Measurements from ENCODE around the gene ZBP1. TPM values are rescaled to one million over a fixed set of nuclear protein-coding genes. Genes with fewer than 3 reads are reported as not detected.
"Not testable (repeated sequence)": the region's sequence is repeated elsewhere in the genome, so short reads cannot be mapped to it uniquely, and the experiment has no call there.

Gene ZBP1
- total RNA-seq, 3 donors from 2014 or later = 1.8 to 12.8 (median 3.6) TPM

DNA sequence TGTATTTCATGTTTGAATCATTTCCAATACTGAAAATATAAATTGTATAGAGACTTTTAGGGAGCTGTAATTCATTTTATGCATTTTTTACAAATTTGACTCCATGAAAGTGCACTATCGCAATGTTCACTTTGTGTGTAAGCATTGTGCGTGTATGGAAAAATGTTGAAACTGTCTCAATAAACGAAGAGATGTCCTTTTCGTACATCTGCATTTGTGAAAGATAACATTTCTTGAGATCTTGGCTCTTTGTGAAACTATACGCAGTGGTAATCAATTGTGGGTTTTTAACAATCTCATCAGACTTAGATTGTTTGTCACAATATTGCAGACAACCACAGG, 18.6 kb upstream of the ZBP1 start:
- Histone ChIP-seq H3K36me3 (ENCODE audit: low read depth) (no peaks in the 10 kb centered on the region), H3K4me3 (no peak overlapping the region), H3K4me1 (ENCODE audit: low read depth) (no peaks in the 10 kb centered on the region), H3K9me3 (no peaks in the 10 kb centered on the region)
- DNase-seq (no peak), ATAC-seq (no peak)
- TF ChIP-seq, protein P1, sequence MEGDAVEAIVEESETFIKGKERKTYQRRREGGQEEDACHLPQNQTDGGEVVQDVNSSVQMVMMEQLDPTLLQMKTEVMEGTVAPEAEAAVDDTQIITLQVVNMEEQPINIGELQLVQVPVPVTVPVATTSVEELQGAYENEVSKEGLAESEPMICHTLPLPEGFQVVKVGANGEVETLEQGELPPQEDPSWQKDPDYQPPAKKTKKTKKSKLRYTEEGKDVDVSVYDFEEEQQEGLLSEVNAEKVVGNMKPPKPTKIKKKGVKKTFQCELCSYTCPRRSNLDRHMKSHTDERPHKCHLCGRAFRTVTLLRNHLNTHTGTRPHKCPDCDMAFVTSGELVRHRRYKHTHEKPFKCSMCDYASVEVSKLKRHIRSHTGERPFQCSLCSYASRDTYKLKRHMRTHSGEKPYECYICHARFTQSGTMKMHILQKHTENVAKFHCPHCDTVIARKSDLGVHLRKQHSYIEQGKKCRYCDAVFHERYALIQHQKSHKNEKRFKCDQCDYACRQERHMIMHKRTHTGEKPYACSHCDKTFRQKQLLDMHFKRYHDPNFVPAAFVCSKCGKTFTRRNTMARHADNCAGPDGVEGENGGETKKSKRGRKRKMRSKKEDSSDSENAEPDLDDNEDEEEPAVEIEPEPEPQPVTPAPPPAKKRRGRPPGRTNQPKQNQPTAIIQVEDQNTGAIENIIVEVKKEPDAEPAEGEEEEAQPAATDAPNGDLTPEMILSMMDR (IDR thresholded peaks at IDR 0.05) = no peak
- intact Hi-C loops (cut with DNase I, micrococcal nuclease) = no loop called here

DNA sequence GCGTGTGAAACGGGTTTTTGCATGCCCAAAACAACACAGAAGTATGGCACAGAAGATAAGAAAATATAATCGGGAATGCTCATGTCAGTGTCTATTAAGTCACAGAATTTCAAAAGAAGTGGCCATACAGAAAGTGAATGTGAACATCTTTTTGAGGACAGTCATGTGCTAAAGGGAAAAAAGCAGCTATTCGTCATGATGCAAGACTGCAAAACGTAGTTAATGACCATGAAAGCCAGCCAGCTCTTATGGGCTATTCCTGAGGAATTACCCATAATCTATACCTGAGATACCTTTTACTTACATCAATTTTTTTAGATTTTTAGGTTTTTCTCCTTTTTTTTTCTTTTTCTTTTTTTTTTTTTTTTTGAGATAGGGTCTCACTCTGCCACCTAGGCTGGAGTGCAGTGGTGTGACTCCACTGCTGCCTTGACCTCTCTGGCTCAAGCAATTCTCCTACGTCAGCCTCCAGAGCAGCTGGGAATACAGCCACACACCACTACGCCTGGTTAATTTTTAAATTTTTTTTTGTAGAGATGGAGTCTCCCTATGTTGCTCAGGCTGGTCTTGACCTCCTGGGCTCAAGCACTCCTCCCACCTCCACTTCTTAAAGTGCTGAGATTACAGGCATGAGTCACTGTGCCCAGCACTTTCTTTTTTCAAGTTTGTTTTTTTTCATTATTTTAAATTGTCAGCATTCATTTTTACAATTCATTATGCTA, 18.1 kb upstream of the ZBP1 start:
- intact Hi-C loops (cut with DNase I, micrococcal nuclease) = no loop called here
- no peak overlapping the region for H3K4me3 ChIP-seq
- TF ChIP-seq, protein P1 (IDR thresholded peaks at IDR 0.05) = no peak
- H3K4me1 ChIP-seq (ENCODE audit: low read depth) = no peaks in the 10 kb centered on the region
- no peaks in the 10 kb centered on the region for H3K9me3 ChIP-seq
- ATAC-seq (peak; percentile 12), DNase-seq (no peak)
- no peaks in the 10 kb centered on the region for H3K36me3 ChIP-seq (ENCODE audit: low read depth)

DNA sequence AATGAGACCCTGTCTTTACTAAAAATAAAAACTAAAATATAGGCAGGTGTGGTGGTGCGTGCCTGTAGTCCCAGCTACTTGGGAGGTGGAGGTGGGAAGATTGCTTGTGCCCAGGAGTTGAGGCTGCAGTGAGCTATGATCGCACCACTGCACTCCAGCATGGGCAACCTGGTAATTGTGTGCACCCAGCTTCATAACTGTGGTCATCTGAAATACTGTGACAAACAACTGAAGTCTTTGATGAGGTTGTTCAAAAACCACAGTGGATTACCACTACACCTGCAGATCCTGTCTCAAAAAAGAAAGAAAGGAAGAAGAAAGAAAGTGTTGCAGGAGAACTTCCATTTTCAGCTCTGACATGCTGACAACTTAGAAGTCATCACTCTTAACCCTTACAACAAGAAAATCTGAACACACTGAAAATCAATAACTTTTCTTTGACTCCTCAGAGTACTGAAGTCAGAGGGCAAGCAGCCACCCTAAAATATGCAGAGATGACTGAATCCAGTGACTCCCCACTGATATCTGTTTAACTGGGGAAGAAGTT, 13.8 kb upstream of the ZBP1 start:
- intact Hi-C loops (cut with DNase I, micrococcal nuclease) = no loop called here
- ATAC-seq (no peak), DNase-seq (no peak)
- Histone ChIP-seq H3K9me3 (no peaks in the 10 kb centered on the region), H3K4me1 (ENCODE audit: low read depth) (no peaks in the 10 kb centered on the region), H3K36me3 (ENCODE audit: low read depth) (no peaks in the 10 kb centered on the region), H3K4me3 (no peak overlapping the region)
- TF ChIP-seq, protein P1 (IDR thresholded peaks at IDR 0.05) = no peak

DNA sequence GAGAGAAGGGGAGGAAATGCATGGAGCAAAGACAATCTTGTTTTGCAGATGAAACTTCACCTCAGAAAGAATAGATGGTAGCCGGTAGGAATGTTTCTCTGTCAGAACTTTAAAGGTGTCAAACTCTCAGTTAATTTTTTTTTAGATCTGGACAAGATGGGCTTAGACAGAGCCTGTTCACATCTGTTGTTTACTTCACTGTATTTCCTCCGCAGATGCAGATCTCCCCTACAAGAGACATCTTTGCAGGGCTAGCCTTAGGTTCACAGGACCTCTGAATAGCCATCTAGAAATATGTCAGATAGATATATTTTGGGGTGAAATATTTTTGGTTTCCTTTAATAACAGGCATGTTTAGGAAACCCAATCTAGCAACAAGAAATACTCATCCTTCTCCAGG, 12.1 kb upstream of the ZBP1 start:
- intact Hi-C loops (cut with DNase I, micrococcal nuclease) = no loop called here
- no peak overlapping the region for H3K4me3 ChIP-seq
- no peak for DNase-seq
- no peaks in the 10 kb centered on the region for H3K36me3 ChIP-seq (ENCODE audit: low read depth)
- TF ChIP-seq, protein P1 (IDR thresholded peaks at IDR 0.05) = no peak
- ATAC-seq = no peak
- H3K4me1 ChIP-seq (ENCODE audit: low read depth) = no peaks in the 10 kb centered on the region
- H3K9me3 ChIP-seq = no peaks in the 10 kb centered on the region

DNA sequence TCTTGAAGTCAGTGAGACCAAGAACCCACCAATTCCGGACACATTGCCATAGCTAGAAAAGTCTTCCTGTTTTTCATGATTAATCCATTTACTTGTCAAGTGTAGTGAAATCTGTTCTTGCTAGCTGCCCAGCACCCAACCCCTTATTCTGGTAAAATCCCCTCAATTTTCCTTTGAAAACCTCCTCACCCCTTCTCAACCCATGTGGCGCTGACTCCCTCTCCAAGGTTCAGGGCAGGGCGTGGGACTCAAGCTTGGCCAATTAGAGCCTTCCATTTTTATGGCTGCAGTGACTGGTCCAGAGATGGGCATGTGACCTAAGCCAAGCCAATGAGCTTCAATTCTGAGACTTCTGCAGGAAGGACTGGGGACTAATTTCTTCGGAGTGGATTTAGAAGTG, 9.8 kb upstream of the ZBP1 start:
- intact Hi-C loops (cut with DNase I, micrococcal nuclease) = no loop called here
- ATAC-seq = peak; percentile 52
- no peaks in the 10 kb centered on the region for H3K4me1 ChIP-seq (ENCODE audit: low read depth)
- H3K9me3 ChIP-seq = peaks cover 4% of the 10 kb centered on the region
- TF ChIP-seq, protein P1 (IDR thresholded peaks at IDR 0.05) = no peak
- H3K36me3 ChIP-seq (ENCODE audit: low read depth) = no peaks in the 10 kb centered on the region
- no peak overlapping the region for H3K4me3 ChIP-seq
- DNase-seq = no peak

DNA sequence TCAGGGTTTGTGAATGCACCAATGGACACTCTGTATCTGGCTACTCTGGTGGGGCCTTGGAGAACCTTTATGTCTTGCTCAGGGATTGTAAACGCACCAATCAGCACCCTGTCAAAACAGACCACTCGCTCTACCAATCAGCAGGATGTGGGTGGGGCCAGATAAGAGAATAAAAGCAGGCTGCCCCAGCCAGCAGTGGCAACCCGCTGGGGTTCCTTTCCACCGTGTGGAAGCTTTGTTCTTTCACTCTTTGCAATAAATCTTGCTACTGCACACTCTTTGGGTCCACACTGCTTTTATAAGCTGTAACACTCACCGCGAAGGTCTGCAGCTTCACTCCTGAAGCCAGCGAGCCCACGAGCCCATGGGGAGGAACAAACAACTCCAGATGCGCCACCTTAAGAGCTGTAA, 9.3 kb upstream of the ZBP1 start:
- H3K9me3 ChIP-seq; H3K4me1 ChIP-seq (ENCODE audit: low read depth); intact Hi-C loops (cut with DNase I, micrococcal nuclease); H3K36me3 ChIP-seq (ENCODE audit: low read depth); H3K4me3 ChIP-seq; DNase-seq; ATAC-seq: not testable (repeated sequence)

DNA sequence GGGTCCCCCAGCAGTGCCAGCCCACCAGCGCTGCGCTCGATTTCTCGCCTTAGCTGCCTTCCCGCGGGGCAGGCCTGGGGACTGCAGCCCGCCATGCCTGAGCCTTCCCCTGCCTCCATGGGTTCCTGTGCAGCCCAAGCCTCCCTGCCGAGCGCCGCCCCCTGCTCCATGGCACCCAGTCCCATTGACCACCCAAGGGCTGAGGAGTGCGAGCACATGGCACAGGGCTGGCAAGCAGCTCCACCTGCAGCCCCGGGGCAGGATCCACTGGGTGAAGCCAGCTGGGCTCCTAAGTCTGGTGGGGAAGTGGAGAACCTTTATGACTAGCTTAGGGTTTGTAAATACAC, 8.7 kb upstream of the ZBP1 start:
- H3K9me3 ChIP-seq; intact Hi-C loops (cut with DNase I, micrococcal nuclease); H3K4me3 ChIP-seq; H3K4me1 ChIP-seq (ENCODE audit: low read depth); ATAC-seq; DNase-seq; H3K36me3 ChIP-seq (ENCODE audit: low read depth): not testable (repeated sequence)

All from mucosa of descending colon (tissue), 3 donors.